Tongue (tissue), 2 donors: Measurements from ENCODE around the gene CLCN2. TPM values are rescaled to one million over a fixed set of nuclear protein-coding genes. Genes with fewer than 3 reads are reported as not detected.

Experiments
- DNase-seq: peaks from one replicate; pipeline ENCODE4 v3.0.0-alpha.2; 2015
- total RNA-seq: library from RNA; depleted of rRNA; stranded (reverse); fragments of >200 nt; gene quantifications from one replicate; pipeline ENCODE4 v1.2.3, GENCODE V29; 2014

CLCN2 gene
- total RNA-seq, 1 donor from 2014 or later: 2.8 TPM

- no peak for DNase-seq
Measured at GRCh38 chr3:184360070-184360928, 1.1 kb downstream of the CLCN2 start.

GRCh38 chr3:184359610-184360009 lies 1.8 kb downstream of the CLCN2 start:
- no peak for DNase-seq

GRCh38 chr3:184358921-184359350 lies 2.5 kb downstream of the CLCN2 start:
- no peak for DNase-seq

- DNase-seq: no peak
Measured at GRCh38 chr3:184358124-184358767, 3.2 kb downstream of the CLCN2 start.

GRCh38 chr3:184357248-184358123 lies 3.9 kb downstream of the CLCN2 start:
- DNase-seq: no peak

- DNase-seq: no peak
Measured at GRCh38 chr3:184355261-184356040, 6.0 kb downstream of the CLCN2 start.

GRCh38 chr3:184354754-184355153 lies 6.7 kb downstream of the CLCN2 start:
- DNase-seq: no peak

GRCh38 chr3:184354121-184354728 lies 7.2 kb downstream of the CLCN2 start:
- peak; percentile 51 for DNase-seq

GRCh38 chr3:184353546-184353941 lies 7.9 kb downstream of the CLCN2 start:
- no peak for DNase-seq

GRCh38 chr3:184352897-184353545 lies 8.4 kb downstream of the CLCN2 start:
- DNase-seq: no peak

GRCh38 chr3:184352149-184352785 lies 9.1 kb downstream of the CLCN2 start:
- no peak for DNase-seq

GRCh38 chr3:184351511-184352148 lies 9.8 kb downstream of the CLCN2 start:
- no peak for DNase-seq

- no peak for DNase-seq
Measured at GRCh38 chr3:184350618-184351017, 10.8 kb downstream of the CLCN2 start.

- DNase-seq: no peak
Measured at GRCh38 chr3:184349563-184350470, 11.6 kb downstream of the CLCN2 start.

GRCh38 chr3:184348057-184348382 lies 13.4 kb downstream of the CLCN2 start:
- DNase-seq: no peak

GRCh38 chr3:184347321-184348056 lies 13.9 kb downstream of the CLCN2 start:
- no peak for DNase-seq

GRCh38 chr3:184346480-184347190 lies 14.8 kb downstream of the CLCN2 start:
- DNase-seq: no peak
